ENCODE data around the gene TRPV6.

The TRPV6 gene

GRCh38 chr7:142908290-142908689, 22.7 kb upstream of the TRPV6 start:
- DNase-seq (ENCODE audit: low read depth in 2 of 2) = no peak

- no peak for DNase-seq (ENCODE audit: low read depth in 2 of 2)
Observed at GRCh38 chr7:142906643-142907042, 21.1 kb upstream of the TRPV6 start.

- no peak for DNase-seq (ENCODE audit: low read depth in 2 of 2)
Observed at GRCh38 chr7:142905759-142906158, 20.2 kb upstream of the TRPV6 start.

GRCh38 chr7:142904128-142904527, 18.6 kb upstream of the TRPV6 start:
- DNase-seq (ENCODE audit: low read depth in 2 of 2) = no peak

GRCh38 chr7:142901426-142902259, 16.1 kb upstream of the TRPV6 start:
- no peak for DNase-seq (ENCODE audit: low read depth in 2 of 2)

- DNase-seq (ENCODE audit: low read depth in 2 of 2) = no peak
Observed at GRCh38 chr7:142899661-142900060, 14.1 kb upstream of the TRPV6 start.

GRCh38 chr7:142898377-142899170, 13.0 kb upstream of the TRPV6 start:
- no peak for DNase-seq (ENCODE audit: low read depth in 2 of 2)

- no peak for DNase-seq (ENCODE audit: low read depth in 2 of 2)
Observed at GRCh38 chr7:142897691-142898090, 12.1 kb upstream of the TRPV6 start.

- DNase-seq (ENCODE audit: low read depth in 2 of 2) = no peak
Observed at GRCh38 chr7:142896741-142897379, 11.3 kb upstream of the TRPV6 start.

GRCh38 chr7:142896151-142896550, 10.6 kb upstream of the TRPV6 start:
- DNase-seq (ENCODE audit: low read depth in 2 of 2) = no peak

- no peak for DNase-seq (ENCODE audit: low read depth in 2 of 2)
Observed at GRCh38 chr7:142894985-142895593, 9.5 kb upstream of the TRPV6 start.

GRCh38 chr7:142894112-142894984, 8.8 kb upstream of the TRPV6 start:
- no peak for DNase-seq (ENCODE audit: low read depth in 2 of 2)

GRCh38 chr7:142892951-142893350, 7.4 kb upstream of the TRPV6 start:
- no peak for DNase-seq (ENCODE audit: low read depth in 2 of 2)

GRCh38 chr7:142891490-142892082, 6.0 kb upstream of the TRPV6 start:
- DNase-seq (ENCODE audit: low read depth in 2 of 2) = no peak

GRCh38 chr7:142890874-142891485, 5.4 kb upstream of the TRPV6 start:
- no peak for DNase-seq (ENCODE audit: low read depth in 2 of 2)

GRCh38 chr7:142889816-142890215, 4.3 kb upstream of the TRPV6 start:
- DNase-seq (ENCODE audit: low read depth in 2 of 2) = no peak

- DNase-seq (ENCODE audit: low read depth in 2 of 2) = no peak
Observed at GRCh38 chr7:142887282-142888015, 1.9 kb upstream of the TRPV6 start.

GRCh38 chr7:142886866-142887265, 1.3 kb upstream of the TRPV6 start:
- no peak for DNase-seq (ENCODE audit: low read depth in 2 of 2)

- DNase-seq (ENCODE audit: low read depth in 2 of 2) = no peak
Observed at GRCh38 chr7:142884286-142884640, 1.3 kb downstream of the TRPV6 start.
